HuH-7.5 (cell line): ENCODE results near the gene UBE2E2.

Source experiments
- DNase-seq: peaks from one replicate; pipeline ENCODE4 v3.0.0; 2011; ENCODE audit warnings: low spot score

UBE2E2 gene

DNA sequence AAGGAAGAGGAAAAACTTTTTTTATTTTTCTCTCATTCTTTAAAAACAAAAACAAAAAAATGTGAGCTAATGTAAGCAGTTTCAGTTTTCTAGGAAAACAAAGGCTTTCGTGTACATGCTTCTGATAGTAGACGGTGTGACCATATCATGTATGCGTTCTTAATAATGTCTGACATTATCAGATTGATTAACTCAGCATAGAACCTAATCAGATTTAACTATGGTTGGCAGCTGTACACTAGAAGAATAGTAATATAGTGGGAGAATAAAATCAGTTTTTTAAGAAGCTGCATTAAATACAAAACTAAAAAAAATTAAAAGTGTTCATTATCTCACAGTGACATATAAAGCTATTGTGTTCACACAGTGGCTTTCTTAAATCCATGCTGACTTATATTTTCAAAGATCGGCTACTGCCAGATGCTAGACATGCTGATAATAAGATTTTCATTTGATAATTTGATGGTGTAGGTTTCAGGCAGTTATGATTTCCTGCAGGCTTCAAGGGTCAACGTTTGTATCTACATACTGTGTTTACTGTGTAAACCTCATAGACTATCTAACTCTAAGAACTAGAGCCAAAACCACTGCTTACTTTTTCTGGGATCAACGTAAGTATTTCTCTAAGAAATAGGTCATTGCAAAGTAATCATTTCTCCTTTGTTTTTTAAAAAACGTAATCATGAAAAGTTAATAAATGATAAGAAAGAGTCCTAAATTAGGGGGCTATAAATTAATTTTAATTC is 74.0 kb downstream of the UBE2E2 start:
- DNase-seq, result no peak

- DNase-seq, result no peak
Measured at GRCh38 chr3:23277688-23278087, 74.6 kb downstream of the UBE2E2 start.

DNA sequence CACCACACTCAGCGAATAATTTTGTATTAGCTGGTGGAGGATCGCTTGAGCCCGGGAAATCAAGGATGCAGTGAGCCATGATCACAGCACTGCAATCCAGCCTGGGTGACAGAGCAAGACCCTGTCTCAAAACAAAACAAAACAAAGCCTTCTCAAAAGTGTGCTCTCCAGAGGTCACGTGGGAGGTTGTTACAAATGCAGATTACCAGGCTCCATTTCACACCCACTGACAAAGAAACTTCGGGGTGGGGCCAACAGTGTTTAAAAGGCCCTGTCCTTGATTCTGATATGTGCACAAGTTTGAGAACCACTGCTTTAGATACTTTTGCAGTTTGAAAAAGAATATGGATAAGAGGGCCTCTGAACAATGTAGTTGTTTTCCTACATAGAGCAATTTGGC is 80.5 kb downstream of the UBE2E2 start:
- DNase-seq, result no peak

DNA sequence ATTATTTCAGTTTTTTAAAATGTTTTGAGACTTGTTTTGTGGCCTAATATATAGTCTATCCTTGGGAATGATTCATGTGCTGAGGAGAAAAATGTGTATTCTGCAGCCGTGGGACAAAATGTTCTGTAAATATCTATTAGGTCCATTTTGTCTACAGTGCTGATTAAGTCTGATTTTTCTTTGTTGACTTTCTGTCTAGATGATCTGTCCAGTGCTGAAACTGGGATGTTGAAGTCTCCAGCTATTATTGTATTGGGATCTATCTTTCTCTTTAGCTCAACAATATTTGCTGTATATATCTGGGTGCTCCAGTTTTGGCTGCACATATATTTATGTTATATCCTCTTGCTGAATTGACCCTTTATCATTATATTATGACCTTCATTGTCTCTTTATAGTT is 85.2 kb downstream of the UBE2E2 start:
- DNase-seq, result no peak

DNA sequence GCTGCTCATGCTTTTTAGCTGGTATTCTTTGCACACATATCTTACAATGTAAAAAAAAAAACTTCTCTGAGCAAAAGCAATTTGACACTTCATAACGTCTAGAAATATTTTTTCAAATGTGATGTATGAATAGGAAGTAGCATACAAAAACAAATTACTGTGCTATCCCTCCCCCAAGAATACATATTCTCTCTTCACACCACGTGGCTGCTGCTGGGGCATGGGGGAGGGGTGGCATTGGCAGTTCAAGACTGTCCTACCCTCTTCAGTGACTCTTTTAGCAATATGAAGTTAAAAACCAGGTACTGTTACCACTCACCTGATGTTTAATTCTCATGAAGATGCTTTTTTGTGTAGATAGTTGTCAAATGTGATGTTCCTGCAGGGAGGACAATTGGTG is 85.6 kb downstream of the UBE2E2 start:
- no peak for DNase-seq

- DNase-seq, result no peak
Measured at GRCh38 chr3:23292432-23292831, 89.3 kb downstream of the UBE2E2 start.

- DNase-seq, result no peak
Measured at GRCh38 chr3:23294770-23295387, 91.8 kb downstream of the UBE2E2 start.

DNA sequence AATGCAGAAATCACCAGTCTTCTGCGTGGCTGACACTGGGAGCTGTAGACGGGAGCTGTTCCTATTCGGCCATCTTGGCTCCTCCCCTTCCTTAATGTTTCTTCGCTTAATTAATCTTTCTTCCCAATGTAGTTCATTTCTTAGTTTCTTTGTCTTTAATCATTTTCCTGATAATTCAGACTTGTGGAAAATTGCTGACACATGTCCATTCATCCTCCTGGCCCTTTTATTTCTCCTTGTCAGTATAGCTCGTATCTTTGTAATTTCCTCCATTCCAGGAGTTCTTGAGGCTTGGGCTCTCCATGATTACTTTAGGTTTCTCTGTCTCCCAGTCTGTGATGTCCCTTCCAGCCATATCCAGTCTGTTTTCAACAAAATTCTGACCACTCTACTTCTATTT is 98.7 kb downstream of the UBE2E2 start:
- DNase-seq, result no peak

- DNase-seq, result no peak
Measured at GRCh38 chr3:23302271-23302670, 99.1 kb downstream of the UBE2E2 start.

- no peak for DNase-seq
Measured at GRCh38 chr3:23303601-23304217, 100.6 kb downstream of the UBE2E2 start.

DNA sequence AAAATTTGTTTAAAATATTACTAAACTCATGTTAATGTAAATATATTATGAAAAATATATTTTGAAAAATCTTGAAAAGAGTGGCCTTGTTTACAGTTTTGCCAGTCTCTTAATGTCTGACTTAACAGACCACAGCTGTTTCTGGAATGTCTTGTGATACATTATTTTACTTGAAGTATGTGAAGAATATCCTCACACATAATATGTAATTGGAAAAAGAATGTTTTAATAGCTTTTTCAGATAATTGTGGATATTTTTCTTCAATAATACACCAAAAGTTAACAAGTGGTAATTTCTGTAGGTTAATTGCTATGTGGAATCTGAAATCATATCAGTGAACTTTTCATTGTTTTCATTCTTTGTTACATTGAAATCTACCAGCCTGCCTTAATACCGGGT is 101.3 kb downstream of the UBE2E2 start:
- DNase-seq, result no peak

- no peak for DNase-seq
Measured at GRCh38 chr3:23308986-23309625, 106.0 kb downstream of the UBE2E2 start.

GRCh38 chr3:23312866-23313265 is 109.7 kb downstream of the UBE2E2 start:
- DNase-seq, result no peak

- DNase-seq, result no peak
Measured at GRCh38 chr3:23314981-23315762, 112.0 kb downstream of the UBE2E2 start.

DNA sequence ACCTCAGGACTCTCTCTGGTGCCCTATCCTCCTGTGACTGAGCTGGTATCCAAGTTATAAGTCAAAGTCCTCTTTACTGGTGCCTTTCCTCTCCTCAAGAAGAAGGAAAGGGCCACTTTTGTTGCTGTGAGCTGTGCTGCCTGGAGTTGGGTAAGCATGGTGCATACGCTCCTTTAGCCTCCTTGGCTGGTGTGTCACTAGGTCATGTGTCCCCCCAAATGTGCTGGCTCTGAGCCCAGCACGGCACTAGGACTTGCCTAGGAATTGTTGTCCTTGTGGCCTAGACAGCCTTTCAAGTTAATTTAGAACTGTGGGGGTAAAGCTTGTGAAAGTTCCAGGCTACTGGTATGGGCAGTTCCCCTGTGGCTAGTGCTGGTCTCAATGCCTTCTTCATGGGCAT is 113.8 kb downstream of the UBE2E2 start:
- DNase-seq, result no peak

- DNase-seq, result no peak
Measured at GRCh38 chr3:23319366-23320312, 116.5 kb downstream of the UBE2E2 start.

- DNase-seq, result no peak
Measured at GRCh38 chr3:23320586-23321570, 117.8 kb downstream of the UBE2E2 start.

DNA sequence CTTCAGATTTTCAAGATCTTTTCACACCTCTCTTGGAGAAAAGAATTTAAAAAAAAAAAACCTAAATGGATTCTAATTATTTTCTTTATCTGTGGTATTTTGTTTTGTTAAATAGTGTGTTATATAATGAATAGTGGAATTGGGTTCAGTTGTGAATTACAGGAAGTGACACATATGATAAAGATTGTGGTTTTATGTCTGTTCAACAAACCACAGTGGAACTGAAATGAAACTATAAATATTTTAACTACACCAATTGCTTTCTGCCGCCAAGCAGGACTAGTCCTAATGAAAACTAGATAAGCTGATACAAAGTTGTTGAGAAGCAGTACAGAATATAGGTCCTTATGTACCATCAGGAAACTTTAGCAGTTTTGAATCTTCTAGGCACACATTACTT is 121.6 kb downstream of the UBE2E2 start:
- DNase-seq, result no peak

DNA sequence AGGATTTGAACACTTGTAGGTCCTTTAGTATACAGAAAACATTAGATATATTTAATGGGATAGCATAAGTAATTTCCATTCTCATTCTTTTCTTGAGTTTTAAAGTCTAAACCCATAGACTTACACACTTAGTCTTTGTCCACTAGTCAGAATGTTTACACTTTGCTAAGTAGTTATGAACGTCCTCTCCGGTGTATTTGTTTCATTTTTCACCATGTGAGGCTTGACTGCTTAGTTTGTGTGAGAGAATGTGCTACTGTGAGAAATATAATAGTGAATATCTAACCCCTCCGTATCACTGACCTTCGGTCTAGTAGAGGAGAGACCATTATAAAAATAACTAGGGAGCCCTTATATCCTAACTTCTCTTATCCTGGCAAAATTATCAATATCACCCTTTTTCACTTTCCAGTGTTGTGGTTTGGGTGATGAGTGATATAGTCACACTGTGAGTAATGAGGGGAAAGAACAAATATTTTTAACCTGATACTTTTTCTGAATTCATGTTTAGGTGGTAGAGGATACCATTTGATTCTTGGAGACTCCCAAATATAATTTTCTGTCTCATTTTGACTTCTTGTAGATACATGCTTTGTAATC is 122.4 kb downstream of the UBE2E2 start:
- no peak for DNase-seq
